OCI-LY7 (cell line): Measurements from ENCODE around the gene STEEP1.

Experiments
- CTCF ChIP-seq: fragments of 200-600 bp; sonication (generic); conservative IDR thresholded peaks from 2 replicates; pipeline ENCODE4 v1.5.1; 2014; ENCODE audit warnings: mild to moderate bottlenecking, antibody characterized with exemption, low read length, moderate library complexity, mixed read lengths
- EZH2phosphoT487 ChIP-seq: fragments of 200-600 bp; sonication (generic); IDR thresholded peaks from 2 replicates; pipeline ENCODE4 v1.6.1; 2018; ENCODE audit warnings: low read depth, borderline replicate concordance, mild to moderate bottlenecking, mixed run types, antibody characterized with exemption, low read length, moderate library complexity, mixed read lengths

DNA sequence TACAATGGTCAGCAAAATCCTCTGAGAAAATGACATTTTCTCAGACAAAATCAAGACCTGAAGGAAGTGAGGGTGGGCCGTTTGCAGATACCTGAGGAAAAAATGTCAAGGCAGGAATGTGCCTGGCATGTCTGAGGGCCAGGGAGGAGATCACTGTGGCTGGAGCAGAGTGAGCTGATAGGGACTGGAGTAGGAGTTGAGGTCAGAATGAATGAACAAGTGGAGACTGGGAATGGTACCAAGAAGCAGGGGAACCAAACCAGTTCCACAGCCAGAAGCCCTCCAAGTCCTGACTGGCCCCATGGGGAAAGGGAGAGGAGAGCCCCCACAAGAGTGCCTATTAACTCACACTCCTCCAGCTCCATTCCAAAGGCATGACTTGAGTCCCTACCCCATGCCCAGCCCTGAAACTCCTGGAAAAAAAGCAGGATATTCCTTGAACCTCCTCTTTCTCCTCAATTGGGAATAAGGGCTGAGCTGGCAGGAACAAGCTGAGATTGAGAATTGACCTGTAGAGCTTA is 41.5 kb downstream of the STEEP1 start:
- TF ChIP-seq CTCF (no peak), EZH2phosphoT487 (no peak)
